HepG2 (cell line): ENCODE results near the gene U2AF1L4. TPM values are rescaled to one million over a fixed set of nuclear protein-coding genes. Genes with fewer than 3 reads are reported as not detected.

Source experiments
- CEBPG ChIP-seq: IDR thresholded peaks from 2 replicates; pipeline ENCODE4 v1.6.1; 2016
- NFYB ChIP-seq: sonication (generic); formaldehyde crosslinking; IDR thresholded peaks from 2 replicates; pipeline ENCODE4 v1.4.0; 2020; ENCODE audit warnings: missing genetic modification reagents
- SOX6 ChIP-seq, 2 experiments: fragments of 450-650 bp in 1 of 2; sonication (generic) in 1 of 2; formaldehyde crosslinking in 1 of 2; IDR thresholded peaks; 2 replicates each; pipeline versions ENCODE4 v1.4.0 to v1.6.1; 2017 to 2020; ENCODE audit warnings: antibody characterized with exemption in 1 of 2, mild to moderate bottlenecking in 1 of 2, missing genetic modification reagents in 1 of 2
- ZNF44 ChIP-seq: sonication (generic); formaldehyde crosslinking; IDR thresholded peaks from 2 replicates; pipeline ENCODE4 v1.5.1; 2020; ENCODE audit warnings: mild to moderate bottlenecking, missing genetic modification reagents
- polyA plus RNA-seq, 8 experiments: library from polyadenylated mRNA; depleted of rRNA in 3 of 8; stranded (reverse) in 7 of 8; unstranded in 1 of 8; fragments of >200 nt; fragmentation: Illumina TruSeq in 4 of 8; extraction: Trizol in 4 of 8; gene quantifications; 2 replicates each; pipeline versions ENCODE4 v1.2.1 to v1.2.3, GENCODE V29; 2011 to 2016; ENCODE audit warnings: low read depth in 4 of 8, missing spikeins in 1 of 8, mixed read lengths in 1 of 8; ENCODE audit not compliant: insufficient read depth in 1 of 8
- total RNA-seq, 5 experiments: library from RNA; depleted of rRNA; stranded (reverse); fragments of >200 nt; fragmentation: Illumina TruSeq; extraction: Trizol; gene quantifications; 2 replicates each; pipeline ENCODE4 v1.2.3, GENCODE V29; 2016; ENCODE audit warnings: low read depth in 1 of 5
- TF ChIP-seq, protein P1 (sequence below): IDR thresholded peaks from 2 replicates; pipeline ENCODE4 v1.6.1; 2016; ENCODE audit warnings: mild to moderate bottlenecking, missing biosample characterization, missing genetic modification reagents
- TF ChIP-seq, protein P2 (sequence below): sonication (generic); formaldehyde crosslinking; IDR thresholded peaks from 2 replicates; pipeline ENCODE4 v1.8.0; 2022; ENCODE audit warnings: mild to moderate bottlenecking, missing genetic modification reagents, borderline replicate concordance
- TF ChIP-seq, protein P3 (sequence below): sonication (generic); formaldehyde crosslinking; conservative IDR thresholded peaks from 2 replicates; pipeline ENCODE4 v1.5.0; 2020; ENCODE audit warnings: missing genetic modification reagents
- TF ChIP-seq, protein P4 (sequence below): sonication (generic); formaldehyde crosslinking; IDR thresholded peaks from 2 replicates; pipeline ENCODE4 v1.4.0; 2020; ENCODE audit warnings: missing genetic modification reagents
- TF ChIP-seq, protein P5 (sequence below): sonication (generic); formaldehyde crosslinking; conservative IDR thresholded peaks from 2 replicates; pipeline ENCODE4 v1.4.0; 2020; ENCODE audit warnings: mild to moderate bottlenecking, missing genetic modification reagents, moderate library complexity
- TF ChIP-seq, protein P6 (sequence below): sonication (generic); formaldehyde crosslinking; IDR thresholded peaks from 2 replicates; pipeline ENCODE4 v1.4.0; 2020; ENCODE audit warnings: missing genetic modification reagents
- TF ChIP-seq, protein P7 (sequence below): sonication (generic); formaldehyde crosslinking; IDR thresholded peaks from 2 replicates; pipeline ENCODE4 v1.5.0; 2020; ENCODE audit warnings: missing genetic modification reagents

U2AF1L4 gene
- total and polyA plus RNA-seq, 2 of the 13 experiments (the other 11 are each of a cell fraction or from before 2014, with no cell fraction given) = 7.9 to 15.4 TPM

DNA sequence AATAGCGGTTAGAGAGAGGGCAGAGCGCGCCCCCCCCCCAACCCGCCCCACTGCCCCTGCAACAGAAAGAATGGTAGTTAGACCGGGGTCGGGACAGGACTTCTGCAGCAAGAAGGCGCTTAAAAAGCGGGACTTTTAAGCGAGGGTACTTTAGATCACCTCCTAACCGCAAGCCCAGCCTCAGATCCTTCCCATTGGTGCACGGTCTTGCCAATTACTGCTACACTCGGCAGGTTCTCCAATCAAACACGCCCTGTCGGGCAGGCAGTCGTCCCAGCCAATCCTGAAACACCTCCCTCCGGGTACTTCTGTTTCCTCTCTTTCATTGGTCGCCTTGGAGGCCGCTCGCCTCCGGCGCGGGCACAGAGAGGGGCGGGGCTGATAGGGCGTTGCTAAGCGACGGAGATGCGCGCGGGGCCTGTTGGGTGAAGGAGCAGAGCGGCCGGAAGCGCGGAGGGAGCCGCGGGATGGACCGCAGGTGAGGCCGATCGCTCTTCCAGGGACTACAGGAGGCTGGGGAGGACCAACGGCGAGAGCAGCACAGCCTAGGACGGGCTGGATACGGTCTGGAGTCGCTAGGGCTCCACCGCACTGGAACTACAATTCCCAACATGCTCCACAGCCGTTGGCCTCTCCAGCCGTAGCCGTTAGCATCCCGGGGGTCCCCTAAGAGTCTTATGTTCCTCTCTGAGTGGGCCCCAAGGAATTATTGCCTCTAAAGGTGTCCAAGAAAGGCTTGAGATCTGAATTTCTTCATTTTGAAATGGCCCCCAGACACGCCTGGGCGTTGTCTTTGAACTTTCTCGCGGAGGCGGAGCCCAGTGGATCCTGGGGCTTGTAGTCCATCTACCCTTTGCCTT, 12.8 kb upstream of the U2AF1L4 start, which contains the start of gene PROSER3 (continued):
- peak; percentile 98 for TF ChIP-seq NFYB
- TF ChIP-seq CEBPG (CRISPR knock-in tag) = no peak; the same call in 1 of the 2 replicates
- TF ChIP-seq, protein P1, sequence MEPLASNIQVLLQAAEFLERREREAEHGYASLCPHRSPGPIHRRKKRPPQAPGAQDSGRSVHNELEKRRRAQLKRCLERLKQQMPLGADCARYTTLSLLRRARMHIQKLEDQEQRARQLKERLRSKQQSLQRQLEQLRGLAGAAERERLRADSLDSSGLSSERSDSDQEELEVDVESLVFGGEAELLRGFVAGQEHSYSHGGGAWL (CRISPR knock-in tag) = no peak
- TF ChIP-seq SOX6 (IDR thresholded peaks at IDR 0.05) = no peak
- no peak for TF ChIP-seq SOX6 (CRISPR knock-in tag; IDR thresholded peaks at IDR 0.05)
- TF ChIP-seq, protein P2, sequence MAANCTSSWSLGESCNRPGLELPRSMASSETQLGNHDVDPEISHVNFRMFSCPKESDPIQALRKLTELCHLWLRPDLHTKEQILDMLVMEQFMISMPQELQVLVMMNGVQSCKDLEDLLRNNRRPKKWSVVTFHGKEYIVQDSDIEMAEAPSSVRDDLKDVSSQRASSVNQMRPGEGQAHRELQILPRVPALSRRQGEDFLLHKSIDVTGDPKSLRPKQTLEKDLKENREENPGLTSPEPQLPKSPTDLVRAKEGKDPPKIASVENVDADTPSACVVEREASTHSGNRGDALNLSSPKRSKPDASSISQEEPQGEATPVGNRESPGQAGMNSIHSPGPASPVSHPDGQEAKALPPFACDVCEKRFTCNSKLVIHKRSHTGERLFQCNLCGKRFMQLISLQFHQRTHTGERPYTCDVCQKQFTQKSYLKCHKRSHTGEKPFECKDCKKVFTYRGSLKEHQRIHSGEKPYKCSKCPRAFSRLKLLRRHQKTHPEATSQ = no peak
- TF ChIP-seq, protein P3, sequence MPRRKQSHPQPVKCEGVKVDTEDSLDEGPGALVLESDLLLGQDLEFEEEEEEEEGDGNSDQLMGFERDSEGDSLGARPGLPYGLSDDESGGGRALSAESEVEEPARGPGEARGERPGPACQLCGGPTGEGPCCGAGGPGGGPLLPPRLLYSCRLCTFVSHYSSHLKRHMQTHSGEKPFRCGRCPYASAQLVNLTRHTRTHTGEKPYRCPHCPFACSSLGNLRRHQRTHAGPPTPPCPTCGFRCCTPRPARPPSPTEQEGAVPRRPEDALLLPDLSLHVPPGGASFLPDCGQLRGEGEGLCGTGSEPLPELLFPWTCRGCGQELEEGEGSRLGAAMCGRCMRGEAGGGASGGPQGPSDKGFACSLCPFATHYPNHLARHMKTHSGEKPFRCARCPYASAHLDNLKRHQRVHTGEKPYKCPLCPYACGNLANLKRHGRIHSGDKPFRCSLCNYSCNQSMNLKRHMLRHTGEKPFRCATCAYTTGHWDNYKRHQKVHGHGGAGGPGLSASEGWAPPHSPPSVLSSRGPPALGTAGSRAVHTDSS = 0 out of 2 replicates have a peak, but pooled peaks have one; percentile 35
- TF ChIP-seq, protein P4, sequence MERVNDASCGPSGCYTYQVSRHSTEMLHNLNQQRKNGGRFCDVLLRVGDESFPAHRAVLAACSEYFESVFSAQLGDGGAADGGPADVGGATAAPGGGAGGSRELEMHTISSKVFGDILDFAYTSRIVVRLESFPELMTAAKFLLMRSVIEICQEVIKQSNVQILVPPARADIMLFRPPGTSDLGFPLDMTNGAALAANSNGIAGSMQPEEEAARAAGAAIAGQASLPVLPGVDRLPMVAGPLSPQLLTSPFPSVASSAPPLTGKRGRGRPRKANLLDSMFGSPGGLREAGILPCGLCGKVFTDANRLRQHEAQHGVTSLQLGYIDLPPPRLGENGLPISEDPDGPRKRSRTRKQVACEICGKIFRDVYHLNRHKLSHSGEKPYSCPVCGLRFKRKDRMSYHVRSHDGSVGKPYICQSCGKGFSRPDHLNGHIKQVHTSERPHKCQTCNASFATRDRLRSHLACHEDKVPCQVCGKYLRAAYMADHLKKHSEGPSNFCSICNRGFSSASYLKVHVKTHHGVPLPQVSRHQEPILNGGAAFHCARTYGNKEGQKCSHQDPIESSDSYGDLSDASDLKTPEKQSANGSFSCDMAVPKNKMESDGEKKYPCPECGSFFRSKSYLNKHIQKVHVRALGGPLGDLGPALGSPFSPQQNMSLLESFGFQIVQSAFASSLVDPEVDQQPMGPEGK (CRISPR knock-in tag) = no peak; the same call in 1 of the 2 replicates
- TF ChIP-seq ZNF44 (CRISPR knock-in tag) = no peak
- TF ChIP-seq, protein P5, sequence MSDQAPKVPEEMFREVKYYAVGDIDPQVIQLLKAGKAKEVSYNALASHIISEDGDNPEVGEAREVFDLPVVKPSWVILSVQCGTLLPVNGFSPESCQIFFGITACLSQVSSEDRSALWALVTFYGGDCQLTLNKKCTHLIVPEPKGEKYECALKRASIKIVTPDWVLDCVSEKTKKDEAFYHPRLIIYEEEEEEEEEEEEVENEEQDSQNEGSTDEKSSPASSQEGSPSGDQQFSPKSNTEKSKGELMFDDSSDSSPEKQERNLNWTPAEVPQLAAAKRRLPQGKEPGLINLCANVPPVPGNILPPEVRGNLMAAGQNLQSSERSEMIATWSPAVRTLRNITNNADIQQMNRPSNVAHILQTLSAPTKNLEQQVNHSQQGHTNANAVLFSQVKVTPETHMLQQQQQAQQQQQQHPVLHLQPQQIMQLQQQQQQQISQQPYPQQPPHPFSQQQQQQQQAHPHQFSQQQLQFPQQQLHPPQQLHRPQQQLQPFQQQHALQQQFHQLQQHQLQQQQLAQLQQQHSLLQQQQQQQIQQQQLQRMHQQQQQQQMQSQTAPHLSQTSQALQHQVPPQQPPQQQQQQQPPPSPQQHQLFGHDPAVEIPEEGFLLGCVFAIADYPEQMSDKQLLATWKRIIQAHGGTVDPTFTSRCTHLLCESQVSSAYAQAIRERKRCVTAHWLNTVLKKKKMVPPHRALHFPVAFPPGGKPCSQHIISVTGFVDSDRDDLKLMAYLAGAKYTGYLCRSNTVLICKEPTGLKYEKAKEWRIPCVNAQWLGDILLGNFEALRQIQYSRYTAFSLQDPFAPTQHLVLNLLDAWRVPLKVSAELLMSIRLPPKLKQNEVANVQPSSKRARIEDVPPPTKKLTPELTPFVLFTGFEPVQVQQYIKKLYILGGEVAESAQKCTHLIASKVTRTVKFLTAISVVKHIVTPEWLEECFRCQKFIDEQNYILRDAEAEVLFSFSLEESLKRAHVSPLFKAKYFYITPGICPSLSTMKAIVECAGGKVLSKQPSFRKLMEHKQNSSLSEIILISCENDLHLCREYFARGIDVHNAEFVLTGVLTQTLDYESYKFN (CRISPR knock-in tag) = 0 out of 2 replicates have a peak, but pooled peaks have one; percentile 11
- TF ChIP-seq, protein P6, sequence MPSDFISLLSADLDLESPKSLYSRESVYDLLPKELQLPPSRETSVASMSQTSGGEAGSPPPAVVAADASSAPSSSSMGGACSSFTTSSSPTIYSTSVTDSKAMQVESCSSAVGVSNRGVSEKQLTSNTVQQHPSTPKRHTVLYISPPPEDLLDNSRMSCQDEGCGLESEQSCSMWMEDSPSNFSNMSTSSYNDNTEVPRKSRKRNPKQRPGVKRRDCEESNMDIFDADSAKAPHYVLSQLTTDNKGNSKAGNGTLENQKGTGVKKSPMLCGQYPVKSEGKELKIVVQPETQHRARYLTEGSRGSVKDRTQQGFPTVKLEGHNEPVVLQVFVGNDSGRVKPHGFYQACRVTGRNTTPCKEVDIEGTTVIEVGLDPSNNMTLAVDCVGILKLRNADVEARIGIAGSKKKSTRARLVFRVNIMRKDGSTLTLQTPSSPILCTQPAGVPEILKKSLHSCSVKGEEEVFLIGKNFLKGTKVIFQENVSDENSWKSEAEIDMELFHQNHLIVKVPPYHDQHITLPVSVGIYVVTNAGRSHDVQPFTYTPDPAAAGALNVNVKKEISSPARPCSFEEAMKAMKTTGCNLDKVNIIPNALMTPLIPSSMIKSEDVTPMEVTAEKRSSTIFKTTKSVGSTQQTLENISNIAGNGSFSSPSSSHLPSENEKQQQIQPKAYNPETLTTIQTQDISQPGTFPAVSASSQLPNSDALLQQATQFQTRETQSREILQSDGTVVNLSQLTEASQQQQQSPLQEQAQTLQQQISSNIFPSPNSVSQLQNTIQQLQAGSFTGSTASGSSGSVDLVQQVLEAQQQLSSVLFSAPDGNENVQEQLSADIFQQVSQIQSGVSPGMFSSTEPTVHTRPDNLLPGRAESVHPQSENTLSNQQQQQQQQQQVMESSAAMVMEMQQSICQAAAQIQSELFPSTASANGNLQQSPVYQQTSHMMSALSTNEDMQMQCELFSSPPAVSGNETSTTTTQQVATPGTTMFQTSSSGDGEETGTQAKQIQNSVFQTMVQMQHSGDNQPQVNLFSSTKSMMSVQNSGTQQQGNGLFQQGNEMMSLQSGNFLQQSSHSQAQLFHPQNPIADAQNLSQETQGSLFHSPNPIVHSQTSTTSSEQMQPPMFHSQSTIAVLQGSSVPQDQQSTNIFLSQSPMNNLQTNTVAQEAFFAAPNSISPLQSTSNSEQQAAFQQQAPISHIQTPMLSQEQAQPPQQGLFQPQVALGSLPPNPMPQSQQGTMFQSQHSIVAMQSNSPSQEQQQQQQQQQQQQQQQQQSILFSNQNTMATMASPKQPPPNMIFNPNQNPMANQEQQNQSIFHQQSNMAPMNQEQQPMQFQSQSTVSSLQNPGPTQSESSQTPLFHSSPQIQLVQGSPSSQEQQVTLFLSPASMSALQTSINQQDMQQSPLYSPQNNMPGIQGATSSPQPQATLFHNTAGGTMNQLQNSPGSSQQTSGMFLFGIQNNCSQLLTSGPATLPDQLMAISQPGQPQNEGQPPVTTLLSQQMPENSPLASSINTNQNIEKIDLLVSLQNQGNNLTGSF (CRISPR knock-in tag) = 0 out of 2 replicates have a peak, but pooled peaks have one; percentile 65
- TF ChIP-seq, protein P7, sequence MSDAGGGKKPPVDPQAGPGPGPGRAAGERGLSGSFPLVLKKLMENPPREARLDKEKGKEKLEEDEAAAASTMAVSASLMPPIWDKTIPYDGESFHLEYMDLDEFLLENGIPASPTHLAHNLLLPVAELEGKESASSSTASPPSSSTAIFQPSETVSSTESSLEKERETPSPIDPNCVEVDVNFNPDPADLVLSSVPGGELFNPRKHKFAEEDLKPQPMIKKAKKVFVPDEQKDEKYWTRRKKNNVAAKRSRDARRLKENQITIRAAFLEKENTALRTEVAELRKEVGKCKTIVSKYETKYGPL (CRISPR knock-in tag) = no peak
